Activated CD8-positive, alpha-beta T cell treated with anti-CD3 and anti-CD28 coated beads, Interleukin-2, amount 10 ng/mL, durations not matched to agents 7 days and 5 days (primary cell): ENCODE data around the gene PCNT. TPM values are rescaled to one million over a fixed set of nuclear protein-coding genes. Genes with fewer than 3 reads are reported as not detected.
"Not testable (repeated sequence)": the region's sequence is repeated elsewhere in the genome, so short reads cannot be mapped to it uniquely, and the experiment has no call there.

Experiments used
- ATAC-seq: fragments of 150-1000 bp; cut with Tn5 transposase; one replicate; pipeline ENCODE4 v1.10.0; 2021; ENCODE audit warnings: moderate library complexity
- CTCF ChIA-PET: fragments of 350-600 bp; sonication (Branson Sonifier 250); formaldehyde crosslinking; loops from one replicate; lab custom pipeline; 2021; ENCODE audit warnings: antibody characterized with exemption; lab: Charles Lee
- POLR2A ChIA-PET: fragments of 350-600 bp; sonication (Branson Sonifier 250); formaldehyde crosslinking; loops from one replicate; lab custom pipeline; 2021; ENCODE audit warnings: antibody characterized with exemption; lab: Charles Lee
- DNase-seq: peaks from one replicate; pipeline ENCODE4 v3.0.0-alpha.2; 2020
- H3K27ac Mint-ChIP-seq: one replicate; pipeline ENCODE4 v1.8.0; 2021; ENCODE audit warnings: mild to moderate bottlenecking, mixed read lengths
- H3K27me3 Mint-ChIP-seq: one replicate; pipeline ENCODE4 v1.8.0; 2021; ENCODE audit warnings: low read depth, mixed read lengths
- H3K36me3 Mint-ChIP-seq: one replicate; pipeline ENCODE4 v1.8.0; 2021; ENCODE audit warnings: low read depth, mixed read lengths
- H3K4me1 Mint-ChIP-seq: one replicate; pipeline ENCODE4 v1.8.0; 2021; ENCODE audit warnings: low read depth, mixed read lengths
- H3K4me3 Mint-ChIP-seq: one replicate; pipeline ENCODE4 v1.8.0; 2021; ENCODE audit warnings: mild to moderate bottlenecking, mixed read lengths
- H3K9me3 Mint-ChIP-seq: one replicate; pipeline ENCODE4 v1.8.0; 2022; ENCODE audit warnings: mixed read lengths; ENCODE audit not compliant: insufficient read depth
- total RNA-seq, 2 experiments: library from RNA; stranded (reverse); gene quantifications; one replicate each; pipeline ENCODE4 v1.2.3, GENCODE V29; 2021

Gene PCNT
- total RNA-seq, 2 experiments from 2014 or later: 89.0 to 98.8 TPM

DNA sequence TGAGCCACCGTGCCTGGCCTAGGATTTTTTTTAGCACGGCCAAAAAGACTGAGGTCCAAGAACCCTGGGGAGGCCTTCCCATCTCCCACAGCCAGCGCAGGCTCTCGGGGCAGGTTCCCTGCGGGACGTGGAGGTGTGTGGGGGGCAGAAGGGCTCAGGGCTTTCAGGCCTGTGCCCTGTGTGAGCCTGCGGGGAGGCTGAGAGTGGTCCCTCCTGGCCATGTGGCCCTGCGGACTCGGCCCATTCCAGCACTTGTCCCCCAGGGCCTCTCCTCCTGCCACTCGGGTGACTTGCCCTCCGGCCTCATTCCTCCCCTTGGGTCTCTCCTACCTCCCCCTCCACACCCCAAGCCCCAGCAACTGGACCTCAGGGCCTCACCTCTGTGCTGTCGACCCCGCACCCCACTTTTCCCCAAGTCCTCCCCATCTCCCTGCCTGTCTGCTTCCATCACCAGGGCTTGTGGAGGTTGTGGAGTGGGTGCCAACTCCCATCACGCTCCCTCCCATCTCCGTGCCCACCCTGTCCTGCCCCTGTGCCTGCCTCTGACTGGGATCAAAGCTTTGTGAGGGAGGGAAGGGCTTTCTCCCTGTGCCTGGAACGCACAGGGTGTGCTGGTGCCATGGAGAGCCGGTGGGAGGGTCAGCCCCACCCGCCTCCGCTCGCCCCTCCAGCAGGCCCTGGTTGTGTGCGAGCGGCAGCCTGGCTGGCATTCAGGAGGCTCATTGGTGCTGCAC is 102.5 kb downstream of the PCNT start:
- peak overlapping the region; percentile 100 for H3K27ac Mint-ChIP-seq
- POLR2A ChIA-PET: interaction anchor here (0.8 to 3.0 kb wide), 3 partner anchors 31 to 283 kb away, joined by 3 to 16 read pairs (median 4); no protein-coding TSS in a partner anchor
- H3K36me3 Mint-ChIP-seq: peaks cover 47% of the 10 kb centered on the region

DNA sequence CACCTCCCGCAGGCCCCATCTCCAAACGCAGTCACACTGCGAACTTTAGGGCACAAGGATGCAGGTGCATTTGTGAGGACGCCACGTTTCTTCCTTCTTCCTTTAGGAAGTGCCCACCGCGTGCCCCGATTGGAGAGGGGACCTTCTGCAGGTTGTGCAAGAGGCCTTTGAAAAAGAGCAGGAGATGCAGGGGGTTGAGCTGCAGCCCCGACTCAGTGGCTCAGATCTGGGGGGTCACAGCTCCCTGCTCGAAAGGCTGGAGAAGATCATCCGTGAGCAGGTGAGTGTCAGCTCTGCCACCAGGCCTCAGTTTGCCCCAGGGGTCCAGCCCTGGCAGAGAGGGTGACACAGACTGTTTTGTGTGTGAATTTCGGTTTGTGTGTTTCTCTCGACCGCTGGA is 103.6 kb downstream of the PCNT start:
- H3K27ac Mint-ChIP-seq: peak overlapping the region; percentile 81
- no peak for ATAC-seq
- H3K9me3 Mint-ChIP-seq: no peaks in the 10 kb centered on the region
- DNase-seq: no peak
- CTCF ChIA-PET: no interaction called here
- POLR2A ChIA-PET: no interaction called here
- H3K4me3 Mint-ChIP-seq: no peak overlapping the region
- peaks cover 35% of the 10 kb centered on the region for H3K4me1 Mint-ChIP-seq
- no peaks in the 10 kb centered on the region for H3K27me3 Mint-ChIP-seq
- peaks cover 49% of the 10 kb centered on the region for H3K36me3 Mint-ChIP-seq

More for the DNA sequence above, 102.5 kb downstream of the PCNT start:
- Mint-ChIP-seq H3K9me3 (no peaks in the 10 kb centered on the region), H3K27me3 (no peaks in the 10 kb centered on the region), H3K4me1 (peaks cover 32% of the 10 kb centered on the region), H3K4me3 (no peak overlapping the region)
- ATAC-seq: no peak
- no peak for DNase-seq
- CTCF ChIA-PET: interaction anchor here (0.7 kb wide), 1 partner anchor 31 kb away, joined by 3 read pairs; no protein-coding TSS in a partner anchor

DNA sequence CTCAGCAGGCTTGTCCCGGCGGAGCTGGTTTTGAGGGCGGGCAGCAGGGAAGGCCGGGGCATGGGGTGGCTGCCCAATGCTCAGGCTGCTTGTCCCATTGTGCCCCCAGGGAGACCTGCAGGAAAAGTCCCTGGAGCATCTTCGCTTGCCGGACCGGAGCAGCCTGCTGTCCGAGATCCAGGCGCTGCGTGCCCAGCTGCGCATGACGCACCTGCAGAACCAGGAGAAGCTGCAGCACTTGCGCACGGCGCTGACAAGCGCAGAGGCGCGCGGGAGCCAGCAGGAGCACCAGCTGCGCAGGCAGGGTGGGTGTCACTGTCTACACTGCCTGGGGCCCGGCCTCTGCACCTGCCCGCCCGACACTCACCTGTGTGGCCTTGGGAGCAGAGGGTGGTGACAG is 104.3 kb downstream of the PCNT start:
- DNase-seq: no peak
- POLR2A ChIA-PET: no interaction called here
- H3K36me3 Mint-ChIP-seq: peaks cover 46% of the 10 kb centered on the region
- no peaks in the 10 kb centered on the region for H3K27me3 Mint-ChIP-seq
- CTCF ChIA-PET: no interaction called here
- no peak for ATAC-seq
- H3K4me3 Mint-ChIP-seq: no peak overlapping the region
- H3K4me1 Mint-ChIP-seq: peaks cover 32% of the 10 kb centered on the region
- no peaks in the 10 kb centered on the region for H3K9me3 Mint-ChIP-seq
- H3K27ac Mint-ChIP-seq: no peak overlapping the region

DNA sequence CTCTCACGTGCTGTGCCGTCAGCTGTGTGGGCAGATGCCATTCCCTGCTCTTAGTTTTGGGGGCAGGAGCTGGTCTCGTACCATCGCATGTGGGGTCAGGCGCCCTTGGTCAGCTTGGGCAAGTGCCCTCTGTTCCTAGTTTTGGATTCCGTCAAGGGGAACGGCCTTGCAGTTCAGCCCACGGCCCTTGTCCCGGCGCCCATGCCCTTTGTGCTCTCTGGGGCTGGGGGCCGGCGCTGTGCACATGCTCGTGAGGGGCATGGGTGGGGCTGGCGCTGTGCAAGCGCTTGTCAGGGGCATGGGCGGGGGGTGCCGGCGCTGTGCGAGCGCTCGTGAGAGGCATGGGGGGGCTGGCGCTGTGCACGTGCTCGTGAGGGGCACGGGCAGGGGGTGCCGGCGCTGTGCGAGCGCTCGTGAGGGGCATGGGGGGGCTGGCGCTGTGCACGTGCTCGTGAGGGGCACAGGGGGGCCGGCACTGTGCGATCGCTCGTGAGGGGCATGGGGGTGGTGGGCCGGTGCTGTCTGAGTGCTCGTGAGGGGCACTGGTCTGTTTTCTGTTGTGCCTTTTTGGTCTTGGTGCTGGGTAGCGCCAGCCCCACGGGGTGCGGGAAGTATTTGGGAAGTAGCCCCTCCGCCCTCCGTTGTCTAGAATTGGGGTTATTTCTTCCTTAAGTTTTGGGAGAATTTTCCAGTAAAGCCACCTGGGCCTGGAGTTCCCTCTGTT is 105.2 kb downstream of the PCNT start:
- ChIA-PET CTCF (no interaction called here), POLR2A (no interaction called here)
- H3K9me3 Mint-ChIP-seq: no peaks in the 10 kb centered on the region
- H3K4me1 Mint-ChIP-seq: peaks cover 27% of the 10 kb centered on the region
- H3K4me3 Mint-ChIP-seq: no peak overlapping the region
- no peak overlapping the region for H3K27ac Mint-ChIP-seq
- H3K36me3 Mint-ChIP-seq: peaks cover 46% of the 10 kb centered on the region
- ATAC-seq: no peak
- H3K27me3 Mint-ChIP-seq: no peaks in the 10 kb centered on the region
- DNase-seq: no peak

DNA sequence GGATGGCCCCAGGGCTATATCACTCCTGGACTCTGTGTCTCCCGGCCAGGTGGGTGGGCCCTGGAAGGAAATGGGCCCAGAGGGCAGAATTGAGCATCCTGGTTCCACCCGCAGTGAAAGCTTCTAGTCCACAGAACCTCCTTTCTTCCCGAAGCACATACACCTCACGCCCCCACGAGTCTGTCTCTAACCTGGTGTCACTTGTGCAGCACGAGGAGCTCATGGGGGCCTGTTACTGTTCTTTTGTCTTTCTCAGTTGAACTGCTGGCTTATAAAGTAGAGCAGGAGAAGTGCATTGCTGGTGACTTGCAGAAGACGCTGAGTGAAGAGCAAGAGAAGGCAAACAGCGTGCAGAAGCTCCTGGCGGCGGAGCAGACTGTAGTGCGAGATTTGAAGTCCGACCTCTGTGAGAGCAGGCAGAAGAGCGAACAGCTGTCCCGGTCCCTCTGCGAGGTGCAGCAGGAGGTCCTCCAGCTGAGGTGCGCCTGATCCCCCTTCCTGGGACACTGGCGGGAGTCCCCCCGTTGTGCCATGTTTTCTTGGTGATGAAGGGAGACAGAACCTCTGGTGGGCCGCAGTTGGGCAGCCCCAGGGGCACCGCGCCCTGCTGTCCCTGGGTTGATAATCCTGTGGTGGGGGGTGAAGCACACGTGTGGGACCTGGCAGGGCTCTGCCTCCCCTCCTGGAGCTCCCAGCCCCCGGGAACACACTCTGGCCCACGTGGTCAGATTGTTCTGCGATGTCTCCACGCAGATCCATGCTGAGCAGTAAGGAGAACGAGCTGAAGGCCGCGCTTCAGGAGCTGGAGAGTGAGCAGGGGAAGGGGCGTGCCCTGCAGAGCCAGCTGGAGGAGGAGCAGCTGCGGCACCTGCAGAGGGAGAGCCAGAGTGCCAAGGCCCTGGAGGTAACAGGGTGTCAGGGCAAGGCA is 106.1 kb downstream of the PCNT start:
- Mint-ChIP-seq H3K4me3 (no peak overlapping the region), H3K4me1 (peaks cover 18% of the 10 kb centered on the region), H3K9me3 (no peaks in the 10 kb centered on the region), H3K27me3 (no peaks in the 10 kb centered on the region), H3K27ac (peak overlapping the region; percentile 66), H3K36me3 (peaks cover 52% of the 10 kb centered on the region)
- DNase-seq (no peak), ATAC-seq (no peak)
- ChIA-PET CTCF (no interaction called here), POLR2A (no interaction called here)

DNA sequence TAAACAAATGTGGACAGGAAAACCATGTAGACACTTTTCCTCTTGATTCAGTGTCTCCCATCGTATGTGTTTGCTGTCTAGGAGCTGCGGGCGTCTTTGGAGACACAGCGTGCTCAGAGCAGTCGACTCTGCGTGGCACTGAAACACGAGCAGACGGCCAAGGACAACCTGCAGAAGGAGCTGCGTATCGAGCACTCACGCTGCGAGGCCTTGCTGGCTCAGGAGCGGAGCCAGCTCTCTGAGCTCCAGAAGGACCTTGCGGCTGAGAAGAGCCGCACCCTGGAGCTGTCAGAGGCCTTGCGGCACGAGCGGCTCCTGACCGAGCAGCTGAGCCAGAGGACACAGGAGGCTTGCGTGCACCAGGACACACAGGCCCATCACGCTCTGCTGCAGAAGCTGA is 107.5 kb downstream of the PCNT start:
- ChIA-PET CTCF (no interaction called here), POLR2A (no interaction called here)
- Mint-ChIP-seq H3K4me3 (no peak overlapping the region), H3K27me3 (no peaks in the 10 kb centered on the region), H3K36me3 (peaks cover 56% of the 10 kb centered on the region), H3K27ac (peak overlapping the region; percentile 8), H3K9me3 (no peaks in the 10 kb centered on the region), H3K4me1 (peaks cover 9% of the 10 kb centered on the region)
- ATAC-seq (no peak), DNase-seq (no peak)

DNA sequence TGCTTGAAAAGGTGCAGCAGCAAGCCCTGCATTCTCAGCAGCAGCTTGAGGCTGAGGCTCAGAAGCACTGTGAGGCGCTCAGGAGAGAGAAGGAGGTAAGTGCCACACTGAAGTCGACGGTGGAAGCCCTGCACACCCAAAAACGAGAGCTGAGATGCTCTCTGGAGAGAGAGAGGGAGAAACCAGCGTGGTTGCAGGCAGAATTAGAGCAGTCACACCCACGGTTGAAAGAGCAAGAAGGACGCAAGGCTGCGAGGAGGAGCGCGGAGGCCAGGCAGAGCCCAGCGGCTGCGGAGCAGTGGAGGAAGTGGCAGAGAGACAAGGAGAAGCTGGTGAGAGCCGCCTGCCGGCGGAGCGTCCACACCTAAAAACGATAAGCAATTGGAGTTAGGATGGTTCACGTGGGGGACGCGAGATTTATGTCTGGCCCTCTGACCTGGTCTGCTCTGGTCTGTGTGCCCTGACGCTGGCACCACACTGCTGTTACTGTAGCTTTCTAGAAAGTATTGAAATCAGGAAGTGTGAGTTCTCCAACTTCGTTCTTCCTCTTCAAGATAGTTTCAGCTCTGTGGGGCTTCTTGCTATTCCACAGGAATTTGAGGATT is 108.0 kb downstream of the PCNT start:
- CTCF ChIA-PET: no interaction called here
- ATAC-seq (peak; percentile 22), DNase-seq (peak; percentile 32)
- no peak overlapping the region for H3K4me3 Mint-ChIP-seq
- H3K27me3 Mint-ChIP-seq: no peaks in the 10 kb centered on the region
- no peaks in the 10 kb centered on the region for H3K9me3 Mint-ChIP-seq
- peaks cover 58% of the 10 kb centered on the region for H3K36me3 Mint-ChIP-seq
- POLR2A ChIA-PET: no interaction called here
- peaks cover 10% of the 10 kb centered on the region for H3K4me1 Mint-ChIP-seq
- peak overlapping the region; percentile 17 for H3K27ac Mint-ChIP-seq

DNA sequence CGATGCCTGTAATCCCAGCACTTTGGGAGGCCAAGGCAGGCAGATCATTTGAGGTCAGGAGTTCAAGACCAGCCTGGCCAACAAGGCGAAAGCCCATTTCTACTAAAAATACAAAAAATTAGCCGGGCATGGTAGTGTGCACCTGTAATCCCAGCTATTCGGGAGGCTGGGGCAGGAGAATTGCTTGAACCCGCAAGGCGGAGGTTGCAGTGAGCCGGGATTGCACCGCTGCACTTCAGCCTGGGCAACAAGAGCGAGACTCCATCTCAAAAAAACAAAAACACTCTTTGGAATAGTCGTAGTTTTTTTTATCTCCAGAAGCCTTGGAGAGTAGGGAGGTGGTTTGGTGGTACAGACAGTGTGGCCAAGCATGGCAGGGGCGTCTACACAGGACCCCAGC is 109.2 kb downstream of the PCNT start:
- H3K4me1 Mint-ChIP-seq: peaks cover 20% of the 10 kb centered on the region
- H3K4me3 Mint-ChIP-seq, ATAC-seq, H3K27me3 Mint-ChIP-seq, DNase-seq, H3K9me3 Mint-ChIP-seq, POLR2A ChIA-PET, CTCF ChIA-PET, H3K27ac Mint-ChIP-seq: not testable (repeated sequence)
- H3K36me3 Mint-ChIP-seq: peaks cover 61% of the 10 kb centered on the region

DNA sequence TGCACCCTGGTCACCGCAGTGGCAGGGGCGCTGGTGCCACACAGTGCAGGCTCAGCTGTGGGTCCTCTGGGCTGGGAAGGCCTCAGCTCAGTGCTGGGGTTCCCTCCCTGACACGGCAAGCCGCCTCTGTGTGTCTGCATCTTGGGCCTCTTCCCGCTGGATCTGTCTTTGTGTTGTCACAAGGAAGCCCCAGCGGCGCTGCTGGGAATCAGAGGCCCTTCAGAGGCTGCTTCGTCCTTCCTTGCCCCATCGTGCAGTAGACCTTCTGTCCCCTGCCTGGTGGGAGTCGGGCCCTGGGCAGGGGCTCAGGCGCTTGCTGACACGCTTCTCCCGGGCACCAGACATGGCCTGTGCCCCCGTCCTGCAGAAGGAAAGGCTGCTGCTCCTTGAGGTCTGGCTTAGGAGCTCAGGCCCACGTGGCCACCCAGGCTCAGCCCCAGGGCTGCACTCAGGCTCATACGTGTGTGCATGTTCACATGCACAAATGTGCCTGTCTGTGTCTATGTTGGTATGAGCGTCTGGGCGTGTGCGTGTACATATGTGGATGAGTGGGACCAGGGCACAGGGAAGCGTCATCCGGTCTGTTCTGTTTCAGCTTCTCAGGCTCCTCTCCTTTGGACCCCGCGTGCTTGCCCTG is 110.5 kb downstream of the PCNT start:
- H3K4me1 Mint-ChIP-seq: peaks cover 20% of the 10 kb centered on the region
- H3K27me3 Mint-ChIP-seq: no peaks in the 10 kb centered on the region
- no peaks in the 10 kb centered on the region for H3K9me3 Mint-ChIP-seq
- ChIA-PET CTCF (no interaction called here), POLR2A (interaction anchor here (0.6 kb wide), 1 partner anchor 49 kb away, joined by 3 read pairs; no protein-coding TSS in a partner anchor)
- H3K36me3 Mint-ChIP-seq: peaks cover 66% of the 10 kb centered on the region
- H3K4me3 Mint-ChIP-seq: no peak overlapping the region
- DNase-seq (no peak), ATAC-seq (no peak)
- H3K27ac Mint-ChIP-seq: peak overlapping the region; percentile 11

DNA sequence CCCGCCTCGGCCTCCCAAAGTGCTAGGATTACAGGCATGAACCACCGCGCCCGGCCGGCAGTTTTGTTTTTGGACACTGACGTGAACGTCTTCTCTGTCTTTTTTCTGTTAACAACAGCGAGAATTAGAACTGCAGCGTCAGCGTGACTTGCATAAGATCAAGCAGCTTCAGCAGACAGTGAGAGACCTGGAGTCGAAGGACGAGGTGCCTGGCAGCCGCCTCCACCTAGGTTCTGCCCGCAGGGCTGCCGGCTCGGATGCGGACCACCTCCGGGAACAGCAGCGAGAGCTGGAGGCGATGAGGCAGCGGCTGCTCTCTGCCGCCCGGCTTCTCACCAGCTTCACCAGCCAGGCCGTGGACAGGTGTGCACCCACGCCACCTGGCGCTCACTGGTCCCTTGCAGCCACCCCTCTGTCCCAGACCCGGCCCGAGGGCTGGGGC is 111.9 kb downstream of the PCNT start:
- H3K4me3 Mint-ChIP-seq: no peak overlapping the region
- no peaks in the 10 kb centered on the region for H3K9me3 Mint-ChIP-seq
- ATAC-seq (no peak), DNase-seq (no peak)
- H3K4me1 Mint-ChIP-seq: peaks cover 20% of the 10 kb centered on the region
- ChIA-PET CTCF (no interaction called here), POLR2A (interaction anchor here (1.8 kb wide), 1 partner anchor 11 kb away, joined by 5 read pairs; no protein-coding TSS in a partner anchor)
- peaks cover 71% of the 10 kb centered on the region for H3K36me3 Mint-ChIP-seq
- no peak overlapping the region for H3K27ac Mint-ChIP-seq
- no peaks in the 10 kb centered on the region for H3K27me3 Mint-ChIP-seq

DNA sequence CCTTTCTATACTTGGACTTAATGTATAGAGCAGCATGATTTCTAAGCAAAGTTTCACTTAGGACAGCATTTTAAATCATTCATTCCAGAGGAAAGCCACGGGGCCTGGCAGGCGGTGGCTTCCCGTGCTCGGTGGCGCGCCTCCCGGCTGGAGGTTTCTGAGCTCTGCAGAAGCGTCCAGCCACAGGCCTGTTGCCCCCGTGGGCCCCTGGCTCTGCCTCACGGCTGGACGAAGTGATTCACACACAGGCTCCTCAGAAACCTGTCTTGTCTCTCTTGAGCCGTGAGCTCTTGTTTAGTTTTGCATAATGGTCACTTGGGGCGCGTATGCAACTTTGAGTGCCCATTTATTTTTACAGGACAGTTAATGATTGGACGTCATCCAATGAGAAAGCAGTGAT is 112.7 kb downstream of the PCNT start:
- Mint-ChIP-seq H3K36me3 (peaks cover 71% of the 10 kb centered on the region), H3K27ac (no peak overlapping the region), H3K9me3 (no peaks in the 10 kb centered on the region), H3K4me1 (peaks cover 20% of the 10 kb centered on the region), H3K27me3 (no peaks in the 10 kb centered on the region), H3K4me3 (no peak overlapping the region)
- CTCF ChIA-PET: no interaction called here
- ATAC-seq (no peak), DNase-seq (no peak)
- POLR2A ChIA-PET: interaction anchor here (1.1 to 1.8 kb wide), 3 partner anchors 11 to 123 kb away, joined by 3 to 5 read pairs (median 5); no protein-coding TSS in a partner anchor
